ENCODE results near the gene CCRL2.
"Not testable (repeated sequence)": the region's sequence is repeated elsewhere in the genome, so short reads cannot be mapped to it uniquely, and the experiment has no call there.

CCRL2 gene

GRCh38 chr3:46395210-46395661 lies 11.8 kb upstream of the CCRL2 start:
- Histone ChIP-seq H3K36me3 (ENCODE audit: control insufficient read depth, insufficient read depth, low read length) (no peaks in the 10 kb centered on the region), H3K27me3 (replicated peaks; ENCODE audit: control insufficient read depth, insufficient read depth, low read length, poor library complexity, severe bottlenecking) (no peaks in the 10 kb centered on the region), H3K4me3 (ENCODE audit: insufficient read depth, low read depth, low read length, poor library complexity, severe bottlenecking) (no peak overlapping the region), H3K27ac (ENCODE audit: insufficient read depth, low read length, poor library complexity, severe bottlenecking) (no peak overlapping the region), H3K9me3 (ENCODE audit: control insufficient read depth, low read length) (no peaks in the 10 kb centered on the region), H3K4me1 (ENCODE audit: control insufficient read depth, insufficient read depth, low read length, poor library complexity, severe bottlenecking) (no peaks in the 10 kb centered on the region)
- no peak for DNase-seq

GRCh38 chr3:46395766-46396530 lies 11.1 kb upstream of the CCRL2 start:
- no peaks in the 10 kb centered on the region for H3K9me3 ChIP-seq (ENCODE audit: control insufficient read depth, low read length)
- no peaks in the 10 kb centered on the region for H3K27me3 ChIP-seq (replicated peaks; ENCODE audit: control insufficient read depth, insufficient read depth, low read length, poor library complexity, severe bottlenecking)
- no peak overlapping the region for H3K27ac ChIP-seq (ENCODE audit: insufficient read depth, low read length, poor library complexity, severe bottlenecking)
- no peaks in the 10 kb centered on the region for H3K36me3 ChIP-seq (ENCODE audit: control insufficient read depth, insufficient read depth, low read length)
- no peaks in the 10 kb centered on the region for H3K4me1 ChIP-seq (ENCODE audit: control insufficient read depth, insufficient read depth, low read length, poor library complexity, severe bottlenecking)
- DNase-seq, result no peak
- H3K4me3 ChIP-seq (ENCODE audit: insufficient read depth, low read depth, low read length, poor library complexity, severe bottlenecking), result no peak overlapping the region

GRCh38 chr3:46397111-46397510 lies 9.9 kb upstream of the CCRL2 start:
- H3K27me3 ChIP-seq (replicated peaks; ENCODE audit: control insufficient read depth, insufficient read depth, low read length, poor library complexity, severe bottlenecking), result no peaks in the 10 kb centered on the region
- H3K36me3 ChIP-seq (ENCODE audit: control insufficient read depth, insufficient read depth, low read length), result no peaks in the 10 kb centered on the region
- H3K4me3 ChIP-seq (ENCODE audit: insufficient read depth, low read depth, low read length, poor library complexity, severe bottlenecking), result no peak overlapping the region
- H3K27ac ChIP-seq (ENCODE audit: insufficient read depth, low read length, poor library complexity, severe bottlenecking), result no peak overlapping the region
- no peaks in the 10 kb centered on the region for H3K4me1 ChIP-seq (ENCODE audit: control insufficient read depth, insufficient read depth, low read length, poor library complexity, severe bottlenecking)
- DNase-seq, result no peak
- H3K9me3 ChIP-seq (ENCODE audit: control insufficient read depth, low read length), result no peaks in the 10 kb centered on the region

GRCh38 chr3:46398186-46398955 lies 8.7 kb upstream of the CCRL2 start:
- Histone ChIP-seq H3K9me3 (ENCODE audit: control insufficient read depth, low read length) (no peaks in the 10 kb centered on the region), H3K27ac (ENCODE audit: insufficient read depth, low read length, poor library complexity, severe bottlenecking) (no peak overlapping the region), H3K4me3 (ENCODE audit: insufficient read depth, low read depth, low read length, poor library complexity, severe bottlenecking) (no peak overlapping the region), H3K4me1 (ENCODE audit: control insufficient read depth, insufficient read depth, low read length, poor library complexity, severe bottlenecking) (no peaks in the 10 kb centered on the region), H3K27me3 (replicated peaks; ENCODE audit: control insufficient read depth, insufficient read depth, low read length, poor library complexity, severe bottlenecking) (no peaks in the 10 kb centered on the region), H3K36me3 (ENCODE audit: control insufficient read depth, insufficient read depth, low read length) (no peaks in the 10 kb centered on the region)
- DNase-seq, result no peak

GRCh38 chr3:46399098-46399497 lies 8.0 kb upstream of the CCRL2 start:
- DNase-seq, result no peak
- no peaks in the 10 kb centered on the region for H3K9me3 ChIP-seq (ENCODE audit: control insufficient read depth, low read length)
- no peaks in the 10 kb centered on the region for H3K4me1 ChIP-seq (ENCODE audit: control insufficient read depth, insufficient read depth, low read length, poor library complexity, severe bottlenecking)
- H3K27me3 ChIP-seq (replicated peaks; ENCODE audit: control insufficient read depth, insufficient read depth, low read length, poor library complexity, severe bottlenecking), result no peaks in the 10 kb centered on the region
- H3K4me3 ChIP-seq (ENCODE audit: insufficient read depth, low read depth, low read length, poor library complexity, severe bottlenecking), result no peak overlapping the region
- no peak overlapping the region for H3K27ac ChIP-seq (ENCODE audit: insufficient read depth, low read length, poor library complexity, severe bottlenecking)
- no peaks in the 10 kb centered on the region for H3K36me3 ChIP-seq (ENCODE audit: control insufficient read depth, insufficient read depth, low read length)

GRCh38 chr3:46399557-46399956 lies 7.5 kb upstream of the CCRL2 start:
- Histone ChIP-seq H3K4me1 (ENCODE audit: control insufficient read depth, insufficient read depth, low read length, poor library complexity, severe bottlenecking) (no peaks in the 10 kb centered on the region), H3K4me3 (ENCODE audit: insufficient read depth, low read depth, low read length, poor library complexity, severe bottlenecking) (no peak overlapping the region), H3K27me3 (replicated peaks; ENCODE audit: control insufficient read depth, insufficient read depth, low read length, poor library complexity, severe bottlenecking) (no peaks in the 10 kb centered on the region), H3K36me3 (ENCODE audit: control insufficient read depth, insufficient read depth, low read length) (no peaks in the 10 kb centered on the region), H3K27ac (ENCODE audit: insufficient read depth, low read length, poor library complexity, severe bottlenecking) (no peak overlapping the region), H3K9me3 (ENCODE audit: control insufficient read depth, low read length) (no peaks in the 10 kb centered on the region)
- DNase-seq, result no peak

GRCh38 chr3:46400000-46400734 lies 6.9 kb upstream of the CCRL2 start:
- Histone ChIP-seq H3K9me3 (ENCODE audit: control insufficient read depth, low read length) (no peaks in the 10 kb centered on the region), H3K36me3 (ENCODE audit: control insufficient read depth, insufficient read depth, low read length) (no peaks in the 10 kb centered on the region), H3K27ac (ENCODE audit: insufficient read depth, low read length, poor library complexity, severe bottlenecking) (no peak overlapping the region), H3K4me1 (ENCODE audit: control insufficient read depth, insufficient read depth, low read length, poor library complexity, severe bottlenecking) (no peaks in the 10 kb centered on the region), H3K27me3 (replicated peaks; ENCODE audit: control insufficient read depth, insufficient read depth, low read length, poor library complexity, severe bottlenecking) (no peaks in the 10 kb centered on the region), H3K4me3 (ENCODE audit: insufficient read depth, low read depth, low read length, poor library complexity, severe bottlenecking) (no peak overlapping the region)
- DNase-seq, result no peak

- H3K36me3 ChIP-seq (ENCODE audit: control insufficient read depth, insufficient read depth, low read length), result no peaks in the 10 kb centered on the region
- H3K9me3 ChIP-seq (ENCODE audit: control insufficient read depth, low read length), result no peaks in the 10 kb centered on the region
- no peak for DNase-seq
- H3K27ac ChIP-seq (ENCODE audit: insufficient read depth, low read length, poor library complexity, severe bottlenecking), result no peak overlapping the region
- H3K4me3 ChIP-seq (ENCODE audit: insufficient read depth, low read depth, low read length, poor library complexity, severe bottlenecking), result no peak overlapping the region
- H3K27me3 ChIP-seq (replicated peaks; ENCODE audit: control insufficient read depth, insufficient read depth, low read length, poor library complexity, severe bottlenecking), result no peaks in the 10 kb centered on the region
- no peaks in the 10 kb centered on the region for H3K4me1 ChIP-seq (ENCODE audit: control insufficient read depth, insufficient read depth, low read length, poor library complexity, severe bottlenecking)
Observed at GRCh38 chr3:46400846-46401245, 6.2 kb upstream of the CCRL2 start.

- no peak overlapping the region for H3K4me3 ChIP-seq (ENCODE audit: insufficient read depth, low read depth, low read length, poor library complexity, severe bottlenecking)
- no peaks in the 10 kb centered on the region for H3K4me1 ChIP-seq (ENCODE audit: control insufficient read depth, insufficient read depth, low read length, poor library complexity, severe bottlenecking)
- no peak for DNase-seq
- no peaks in the 10 kb centered on the region for H3K9me3 ChIP-seq (ENCODE audit: control insufficient read depth, low read length)
- H3K36me3 ChIP-seq (ENCODE audit: control insufficient read depth, insufficient read depth, low read length), result no peaks in the 10 kb centered on the region
- no peaks in the 10 kb centered on the region for H3K27me3 ChIP-seq (replicated peaks; ENCODE audit: control insufficient read depth, insufficient read depth, low read length, poor library complexity, severe bottlenecking)
- no peak overlapping the region for H3K27ac ChIP-seq (ENCODE audit: insufficient read depth, low read length, poor library complexity, severe bottlenecking)
Observed at GRCh38 chr3:46401579-46401978, 5.5 kb upstream of the CCRL2 start.

GRCh38 chr3:46402902-46403301 lies 4.2 kb upstream of the CCRL2 start:
- H3K27ac ChIP-seq (ENCODE audit: insufficient read depth, low read length, poor library complexity, severe bottlenecking); H3K27me3 ChIP-seq (replicated peaks; ENCODE audit: control insufficient read depth, insufficient read depth, low read length, poor library complexity, severe bottlenecking); H3K4me3 ChIP-seq (ENCODE audit: insufficient read depth, low read depth, low read length, poor library complexity, severe bottlenecking); H3K9me3 ChIP-seq (ENCODE audit: control insufficient read depth, low read length); DNase-seq; H3K4me1 ChIP-seq (ENCODE audit: control insufficient read depth, insufficient read depth, low read length, poor library complexity, severe bottlenecking); H3K36me3 ChIP-seq (ENCODE audit: control insufficient read depth, insufficient read depth, low read length): not testable (repeated sequence)

Measured in effector memory CD4-positive, alpha-beta T cell (primary cell).